ENCODE measurements around the gene IFT88. TPM values are rescaled to one million over a fixed set of nuclear protein-coding genes. Genes with fewer than 3 reads are reported as not detected.

Gene IFT88
- total RNA-seq, 1 experiment from 2014 or later = 12.3 TPM

GRCh38 chr13:20717581-20718542 is 150.9 kb downstream of the IFT88 start:
- no peak overlapping the region for H3K27ac ChIP-seq (ENCODE audit: low read length)
- H3K4me3 ChIP-seq (ENCODE audit: low read depth in 2 of 2, low read length in 2 of 2) = no peak overlapping the region
- in situ Hi-C loops (cut with HindIII; ENCODE audit: low pct_unique_long_range_greater_than_20kb, low sequenced_read_pairs) (no loop called here), intact Hi-C loops (cut with micrococcal nuclease; ENCODE audit: unreplicated experiment) (no loop called here)
- CTCF ChIA-PET = no interaction called here
- ATAC-seq (no peak), DNase-seq (ENCODE audit: low read depth, low spot score) (no peak)
- no TSS peak for BruUV-seq (replicated peaks)
- no peaks in the 10 kb centered on the region for H3K9me3 ChIP-seq (ENCODE audit: control insufficient read depth, insufficient read depth, low read depth, low read length)
- H3K27me3 ChIP-seq (ENCODE audit: control insufficient read depth, insufficient read depth, low read length) = no peaks in the 10 kb centered on the region
- peaks cover 6% of the 10 kb centered on the region; the same call in 1 of the 2 replicates for H3K4me1 ChIP-seq (ENCODE audit: control insufficient read depth, insufficient read depth, low read length)
- no peaks in the 10 kb centered on the region for H3K36me3 ChIP-seq (ENCODE audit: control insufficient read depth, insufficient read depth, low read length)
- TF ChIP-seq REST (IDR thresholded peaks at IDR 0.05; ENCODE audit: insufficient read depth in 1 of 2, low read depth in 2 of 2, low read length in 1 of 2) = no peak
- no peak for TF ChIP-seq TCF7L2 (IDR thresholded peaks at IDR 0.05; ENCODE audit: low read depth, low read length)
- TF ChIP-seq SIN3A (IDR thresholded peaks at IDR 0.05; ENCODE audit: borderline replicate concordance, insufficient read depth, low read depth, low read length) = no peak
- no peak for TF ChIP-seq CTCF (IDR thresholded peaks at IDR 0.05)
- no peak for TF ChIP-seq POLR2AphosphoS5 (IDR thresholded peaks at IDR 0.05; ENCODE audit: low read depth, low read length)
- POLR2A ChIA-PET = interaction anchor here (0.6 kb wide), 1 partner anchor 19 kb away, joined by 5 read pairs; no protein-coding TSS in a partner anchor

- intact Hi-C loops (cut with micrococcal nuclease; ENCODE audit: unreplicated experiment) (no loop called here), in situ Hi-C loops (cut with HindIII; ENCODE audit: low pct_unique_long_range_greater_than_20kb, low sequenced_read_pairs) (no loop called here)
- ATAC-seq = no peak
- ChIA-PET CTCF (no interaction called here), POLR2A (no interaction called here)
- Histone ChIP-seq H3K27me3 (ENCODE audit: control insufficient read depth, insufficient read depth, low read length) (no peaks in the 10 kb centered on the region), H3K27ac (ENCODE audit: low read length) (no peak overlapping the region), H3K36me3 (ENCODE audit: control insufficient read depth, insufficient read depth, low read length) (no peaks in the 10 kb centered on the region), H3K9me3 (ENCODE audit: control insufficient read depth, insufficient read depth, low read depth, low read length) (no peaks in the 10 kb centered on the region), H3K4me1 (ENCODE audit: control insufficient read depth, insufficient read depth, low read length) (no peaks in the 10 kb centered on the region), H3K4me3 (ENCODE audit: low read depth in 2 of 2, low read length in 2 of 2) (no peak overlapping the region)
- TF ChIP-seq SIN3A (IDR thresholded peaks at IDR 0.05; ENCODE audit: borderline replicate concordance, insufficient read depth, low read depth, low read length) = no peak
- no peak for TF ChIP-seq CTCF (IDR thresholded peaks at IDR 0.05)
- TF ChIP-seq TCF7L2 (IDR thresholded peaks at IDR 0.05; ENCODE audit: low read depth, low read length) = no peak
- no peak for TF ChIP-seq POLR2AphosphoS5 (IDR thresholded peaks at IDR 0.05; ENCODE audit: low read depth, low read length)
- TF ChIP-seq REST (IDR thresholded peaks at IDR 0.05; ENCODE audit: insufficient read depth in 1 of 2, low read depth in 2 of 2, low read length in 1 of 2) = no peak
- DNase-seq (ENCODE audit: low read depth, low spot score) = no peak
- no TSS peak for BruUV-seq (replicated peaks)
Measured at GRCh38 chr13:20718958-20719566, 152.1 kb downstream of the IFT88 start.

Data from Panc1 (cell line).